ENCODE measurements around the gene ST3GAL4. TPM values are rescaled to one million over a fixed set of nuclear protein-coding genes. Genes with fewer than 3 reads are reported as not detected.

The ST3GAL4 gene
- total RNA-seq, 1 donor from 2014 or later: 22.4 TPM

DNA sequence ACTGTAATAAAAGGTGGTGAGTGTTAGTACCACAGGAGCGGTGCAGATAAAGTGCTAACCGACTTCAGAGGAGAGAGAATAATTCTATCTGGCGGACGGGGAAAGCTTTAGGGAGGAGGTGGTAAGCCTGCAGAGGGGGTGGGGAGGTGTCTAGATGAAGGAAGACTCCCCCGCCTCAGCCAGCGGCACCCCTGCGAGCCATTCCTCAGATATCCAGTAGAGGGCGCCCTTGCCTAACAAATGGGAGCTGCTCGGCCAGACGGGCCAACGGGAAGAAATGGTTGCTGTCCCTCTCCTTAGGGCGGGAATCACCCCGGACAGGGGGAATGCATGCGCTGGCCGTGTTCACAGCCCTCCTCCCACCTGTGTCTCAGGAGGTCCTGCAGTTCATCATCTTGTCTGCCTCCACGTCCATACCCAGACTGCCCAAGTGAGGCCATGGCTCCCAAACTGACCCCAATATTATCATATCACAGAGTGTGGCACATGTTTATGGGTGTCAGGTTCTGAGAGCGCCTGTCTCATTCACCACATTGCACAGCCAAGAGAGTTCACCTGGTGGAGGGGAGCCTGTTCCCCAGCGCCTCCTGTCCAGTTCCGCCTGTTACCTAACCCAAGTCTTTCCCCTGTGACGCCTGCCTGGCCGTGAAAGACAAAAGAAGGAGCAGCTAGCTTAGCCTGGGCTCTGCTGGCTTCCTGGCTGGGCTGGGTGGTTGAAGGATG is 85.5 kb downstream of the ST3GAL4 start:
- Mint-ChIP-seq H3K4me1 (peaks cover 25% of the 10 kb centered on the region), H3K4me3 (peak overlapping the region; percentile 46), H3K27ac (ENCODE audit: unreplicated experiment) (peak overlapping the region; percentile 85), H3K36me3 (ENCODE audit: low read depth) (no peaks in the 10 kb centered on the region), H3K9me3 (no peaks in the 10 kb centered on the region), H3K27me3 (ENCODE audit: low read depth) (peaks cover 4% of the 10 kb centered on the region)
- TF ChIP-seq CTCF (conservative IDR thresholded peaks at IDR 0.05): peak; percentile 98
- peak; percentile 90 for DNase-seq (ENCODE audit: low read depth, low spot score)

DNA sequence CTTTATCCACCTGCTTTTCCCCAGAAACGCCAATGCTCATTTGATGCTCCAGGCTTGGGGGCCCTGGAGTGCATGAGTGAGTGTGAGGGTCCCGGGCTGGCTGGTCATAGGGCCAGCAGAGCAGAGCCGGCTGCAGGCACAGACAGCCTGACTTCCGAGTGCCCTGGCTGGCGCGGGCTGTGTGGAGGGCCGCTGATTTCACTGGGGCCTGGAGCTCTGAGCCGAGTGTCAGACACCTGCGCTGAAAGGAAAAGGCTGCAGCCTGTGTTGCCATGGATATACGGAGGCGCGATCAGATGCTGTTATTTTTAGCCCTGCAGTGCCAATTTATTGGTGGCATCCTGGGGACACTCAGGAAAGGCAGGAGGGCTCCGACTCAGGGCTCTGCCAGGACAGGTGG is 87.6 kb downstream of the ST3GAL4 start:
- Mint-ChIP-seq H3K27me3 (ENCODE audit: low read depth) (peaks cover 4% of the 10 kb centered on the region), H3K36me3 (ENCODE audit: low read depth) (no peaks in the 10 kb centered on the region), H3K27ac (ENCODE audit: unreplicated experiment) (no peak overlapping the region), H3K4me1 (peaks cover 25% of the 10 kb centered on the region), H3K4me3 (no peak overlapping the region), H3K9me3 (no peaks in the 10 kb centered on the region)
- TF ChIP-seq CTCF (conservative IDR thresholded peaks at IDR 0.05): no peak
- no peak for DNase-seq (ENCODE audit: low read depth, low spot score)

DNA sequence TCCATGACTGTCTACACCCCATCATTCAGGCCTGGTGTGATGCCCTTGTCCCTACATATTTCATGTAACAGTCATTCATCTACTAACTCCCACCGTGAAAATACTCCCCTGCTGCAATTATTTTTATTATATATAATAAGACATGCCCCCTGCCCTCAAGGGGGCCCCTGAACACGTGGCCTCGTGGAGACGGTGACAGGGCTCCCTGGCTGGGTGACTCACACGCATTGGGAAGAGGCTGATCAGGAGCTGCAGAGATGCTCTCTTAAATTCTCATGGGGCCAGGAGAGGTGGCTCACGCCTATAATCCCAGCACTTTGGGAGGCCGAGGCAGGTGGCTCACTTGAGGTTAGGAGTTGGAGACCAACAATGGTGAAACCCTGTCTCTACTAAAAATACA is 88.6 kb downstream of the ST3GAL4 start:
- no peaks in the 10 kb centered on the region for H3K36me3 Mint-ChIP-seq (ENCODE audit: low read depth)
- H3K27me3 Mint-ChIP-seq (ENCODE audit: low read depth): peaks cover 4% of the 10 kb centered on the region
- no peak for TF ChIP-seq CTCF (conservative IDR thresholded peaks at IDR 0.05)

GRCh38 chr11:126446581-126446980 is 91.1 kb downstream of the ST3GAL4 start:
- no peak for DNase-seq (ENCODE audit: low read depth, low spot score)
- no peak overlapping the region for H3K27ac Mint-ChIP-seq (ENCODE audit: unreplicated experiment)
- H3K36me3 Mint-ChIP-seq (ENCODE audit: low read depth): peaks cover 6% of the 10 kb centered on the region
- peaks cover 36% of the 10 kb centered on the region for H3K4me1 Mint-ChIP-seq
- H3K9me3 Mint-ChIP-seq: peaks cover 13% of the 10 kb centered on the region
- no peak for TF ChIP-seq CTCF (conservative IDR thresholded peaks at IDR 0.05)
- H3K27me3 Mint-ChIP-seq (ENCODE audit: low read depth): no peaks in the 10 kb centered on the region
- H3K4me3 Mint-ChIP-seq: no peak overlapping the region

More for the DNA sequence above, 88.6 kb downstream of the ST3GAL4 start:
- no peaks in the 10 kb centered on the region for H3K9me3 Mint-ChIP-seq
- no peak for DNase-seq (ENCODE audit: low read depth, low spot score)
- no peak overlapping the region for H3K4me3 Mint-ChIP-seq
- H3K4me1 Mint-ChIP-seq: peaks cover 25% of the 10 kb centered on the region
- peak overlapping the region; percentile 6 for H3K27ac Mint-ChIP-seq (ENCODE audit: unreplicated experiment)

GRCh38 chr11:126450198-126450597 is 94.7 kb downstream of the ST3GAL4 start:
- no peak overlapping the region for H3K27ac Mint-ChIP-seq (ENCODE audit: unreplicated experiment)
- no peak for DNase-seq (ENCODE audit: low read depth, low spot score)
- H3K4me3 Mint-ChIP-seq: no peak overlapping the region
- peaks cover 13% of the 10 kb centered on the region for H3K9me3 Mint-ChIP-seq
- TF ChIP-seq CTCF (conservative IDR thresholded peaks at IDR 0.05): no peak
- peaks cover 6% of the 10 kb centered on the region for H3K36me3 Mint-ChIP-seq (ENCODE audit: low read depth)
- H3K4me1 Mint-ChIP-seq: peaks cover 30% of the 10 kb centered on the region
- no peaks in the 10 kb centered on the region for H3K27me3 Mint-ChIP-seq (ENCODE audit: low read depth)
